Measurements from ENCODE around the gene STXBP5L.

GRCh38 chr3:120985242-120985641, 77.2 kb downstream of the STXBP5L start:
- TF ChIP-seq CTCF (conservative IDR thresholded peaks at IDR 0.05; ENCODE audit: low read length) (no peak), EZH2phosphoT487 (IDR thresholded peaks at IDR 0.05; ENCODE audit: borderline replicate concordance) (no peak)
